SK-N-SH (cell line): ENCODE measurements around the gene PCP4. TPM values are rescaled to one million over a fixed set of nuclear protein-coding genes. Genes with fewer than 3 reads are reported as not detected.

Experiments used
- CTCF ChIA-PET: fragments of 300-600, 350-600 bp; formaldehyde crosslinking; extraction: SDS; loops from one replicate; lab custom pipeline; 2021; lab: Yijun Ruan, JAX
- POLR2A ChIA-PET: fragments of 350-600 bp; sonication (Branson Sonifier 250); formaldehyde crosslinking; extraction: SDS; loops from one replicate; lab custom pipeline; 2020; ENCODE audit warnings: antibody characterized with exemption, inconsistent platforms; lab: Yijun Ruan, JAX
- DNase-seq: peaks from one replicate; pipeline ENCODE4 v3.0.0; 2012
- H2AFZ ChIP-seq: fragments of 200-600 bp; sonication (generic); 2 replicates; pipeline ENCODE4 v1.8.1; 2016; ENCODE audit warnings: antibody characterized with exemption, mild to moderate bottlenecking, low read depth
- H3F3A ChIP-seq: fragments of 200-600 bp; sonication (generic); replicated peaks from 2 replicates; pipeline ENCODE3; 2016; ENCODE audit warnings: antibody characterized with exemption, mild to moderate bottlenecking; ENCODE audit not compliant: insufficient read depth
- H3K27ac ChIP-seq, 2 experiments: fragments of 200-500 bp in 1 of 2; fragments of 200-600 bp in 1 of 2; sonication (Bioruptor generic) in 1 of 2; sonication (generic), shearing (Covaris generic) in 1 of 2; 2 replicates each; pipeline versions ENCODE4 v1.5.1 to v1.6.1; 2014 to 2016; ENCODE audit warnings: low read depth in 2 of 2, inconsistent platforms in 1 of 2, low read length in 1 of 2, mild to moderate bottlenecking in 1 of 2, mixed read lengths in 1 of 2
- H3K27me3 ChIP-seq: fragments of 200-600 bp; sonication (generic), shearing (Covaris generic); 2 replicates; pipeline ENCODE4 v1.6.1; 2016; ENCODE audit warnings: mixed run types; ENCODE audit not compliant: insufficient read depth
- H3K36me3 ChIP-seq, 2 experiments: fragments of 200-500 bp in 1 of 2; fragments of 200-600 bp in 1 of 2; sonication (Bioruptor generic) in 1 of 2; sonication (generic) in 1 of 2; replicated peaks in 1 of 2; 2 replicates each; pipeline versions ENCODE3 to v1.5.1; 2014 to 2016; ENCODE audit warnings: low read length in 1 of 2, mild to moderate bottlenecking in 1 of 2; ENCODE audit not compliant: insufficient read depth in 2 of 2, control insufficient read depth in 1 of 2
- H3K4me1 ChIP-seq, 2 experiments: fragments of 200-500 bp in 1 of 2; fragments of 200-600 bp in 1 of 2; sonication (Bioruptor generic) in 1 of 2; sonication (generic), shearing (Covaris generic) in 1 of 2; 2 replicates each; pipeline versions ENCODE4 v1.5.1 to v1.6.1; 2014 to 2016; ENCODE audit warnings: low read depth in 1 of 2, low read length in 1 of 2, mixed run types in 1 of 2; ENCODE audit not compliant: insufficient read depth in 2 of 2, control insufficient read depth in 1 of 2
- H3K4me2 ChIP-seq: fragments of 200-600 bp; sonication (generic), shearing (Covaris generic); 2 replicates; pipeline ENCODE4 v1.6.1; 2017; ENCODE audit warnings: mixed run types
- H3K4me3 ChIP-seq, 2 experiments: fragments of 200-500 bp in 1 of 2; fragments of 200-600 bp in 1 of 2; sonication (Bioruptor generic) in 1 of 2; sonication (generic), shearing (Covaris generic) in 1 of 2; 2 replicates each; pipeline versions ENCODE4 v1.5.1 to v1.8.1; 2014 to 2016; ENCODE audit warnings: low read depth in 2 of 2, inconsistent platforms in 1 of 2, low read length in 1 of 2, mild to moderate bottlenecking in 1 of 2, mixed read lengths in 1 of 2, moderate library complexity in 1 of 2
- H3K79me2 ChIP-seq: fragments of 200-600 bp; sonication (generic); 2 replicates; pipeline ENCODE4 v1.8.1; 2017; ENCODE audit warnings: mild to moderate bottlenecking; ENCODE audit not compliant: insufficient read depth
- H3K9ac ChIP-seq: fragments of 200-600 bp; sonication (generic); 2 replicates; pipeline ENCODE4 v1.6.1; 2017; ENCODE audit warnings: mixed run types
- H3K9me2 ChIP-seq: fragments of 200-600 bp; sonication (generic); 2 replicates; pipeline ENCODE4 v1.6.1; 2017; ENCODE audit warnings: mixed run types
- H3K9me3 ChIP-seq: fragments of 200-600 bp; sonication (generic); 2 replicates; pipeline ENCODE4 v1.6.1; 2017; ENCODE audit warnings: mixed run types, mild to moderate bottlenecking, moderate library complexity
- H4K20me1 ChIP-seq: fragments of 200-600 bp; sonication (generic); 2 replicates; pipeline ENCODE4 v1.6.1; 2017; ENCODE audit warnings: mild to moderate bottlenecking, mixed run types; ENCODE audit not compliant: insufficient read depth
- CHD2 ChIP-seq: fragments of 150-350 bp; IDR thresholded peaks from 2 replicates; pipeline ENCODE4 v1.6.1; 2018; ENCODE audit warnings: low read length; ENCODE audit not compliant: partially characterized antibody
- ELF1 ChIP-seq: IDR thresholded peaks from 2 replicates; pipeline ENCODE4 v1.4.0; 2012
- EZH2phosphoT487 ChIP-seq: fragments of 200-600 bp; sonication (generic); IDR thresholded peaks from 2 replicates; pipeline ENCODE4 v1.6.1; 2017; ENCODE audit warnings: low read depth, mixed run types, mild to moderate bottlenecking, antibody characterized with exemption, moderate library complexity, borderline replicate concordance
- FOSL2 ChIP-seq: IDR thresholded peaks from 2 replicates; pipeline ENCODE4 v1.4.0; 2012; ENCODE audit warnings: low read depth, mild to moderate bottlenecking, moderate library complexity, borderline replicate concordance
- FOXJ3 ChIP-seq: sonication (generic); formaldehyde crosslinking; IDR thresholded peaks from 2 replicates; pipeline ENCODE4 v1.5.1; 2020; ENCODE audit warnings: mild to moderate bottlenecking, missing genetic modification reagents
- GABPA ChIP-seq: IDR thresholded peaks from 2 replicates; pipeline ENCODE4 v1.4.0; 2012; ENCODE audit warnings: low read depth, mild to moderate bottlenecking
- MEF2A ChIP-seq: IDR thresholded peaks from 2 replicates; pipeline ENCODE4 v1.4.0; 2012; ENCODE audit warnings: low read depth, borderline replicate concordance
- NRF1 ChIP-seq: IDR thresholded peaks from 2 replicates; pipeline ENCODE4 v1.6.1; 2012; ENCODE audit warnings: low read depth, mild to moderate bottlenecking, low read length
- RFX5 ChIP-seq: IDR thresholded peaks from 2 replicates; pipeline ENCODE4 v1.6.1; 2012; ENCODE audit warnings: mild to moderate bottlenecking, improper control_type of control experiment, low read length
- SIN3A ChIP-seq: IDR thresholded peaks from 2 replicates; pipeline ENCODE4 v1.6.1; 2012; ENCODE audit warnings: low read depth, mild to moderate bottlenecking, low read length, moderate library complexity, borderline replicate concordance
- TEAD4 ChIP-seq: IDR thresholded peaks from 2 replicates; pipeline ENCODE4 v1.4.0; 2012; ENCODE audit warnings: mild to moderate bottlenecking, borderline replicate concordance; ENCODE audit not compliant: insufficient read depth
- WGBS: methylation state at CpG from one replicate; pipeline ENCODE4 v1.1.6; 2017; ENCODE audit warnings: low lambda C conversion rate; 5-methylcytosine and 5-hydroxymethylcytosine counted together
- polyA plus RNA-seq, 3 experiments: library from polyadenylated mRNA; depleted of rRNA; stranded (reverse); fragments of >200 nt; gene quantifications; 2 replicates each; pipeline ENCODE4 v1.2.3, GENCODE V29; 2012
- TF ChIP-seq, protein P1 (sequence below): IDR thresholded peaks from 2 replicates; pipeline ENCODE4 v1.4.0; 2012; ENCODE audit warnings: low read depth, borderline replicate concordance
- TF ChIP-seq, protein P2 (sequence below): fragments of 200-600 bp; sonication (generic); IDR thresholded peaks from 2 replicates; pipeline ENCODE4 v1.6.1; 2017; ENCODE audit warnings: antibody characterized with exemption, mild to moderate bottlenecking, moderate library complexity
- TF ChIP-seq, protein P3 (sequence below): IDR thresholded peaks from 2 replicates; pipeline ENCODE4 v1.4.0; 2012; ENCODE audit warnings: low read depth
- TF ChIP-seq, protein P4 (sequence below): IDR thresholded peaks from 2 replicates; pipeline ENCODE4 v1.4.0; 2012; ENCODE audit warnings: low read depth, borderline replicate concordance
- TF ChIP-seq, protein P5 (sequence below): IDR thresholded peaks from 2 replicates; pipeline ENCODE4 v1.6.1; 2012; ENCODE audit warnings: mild to moderate bottlenecking, low read depth, low read length, moderate library complexity

Gene PCP4
- polyA plus RNA-seq, 1 of the 3 experiments (the other 2 are of a cell fraction), result not detected

DNA sequence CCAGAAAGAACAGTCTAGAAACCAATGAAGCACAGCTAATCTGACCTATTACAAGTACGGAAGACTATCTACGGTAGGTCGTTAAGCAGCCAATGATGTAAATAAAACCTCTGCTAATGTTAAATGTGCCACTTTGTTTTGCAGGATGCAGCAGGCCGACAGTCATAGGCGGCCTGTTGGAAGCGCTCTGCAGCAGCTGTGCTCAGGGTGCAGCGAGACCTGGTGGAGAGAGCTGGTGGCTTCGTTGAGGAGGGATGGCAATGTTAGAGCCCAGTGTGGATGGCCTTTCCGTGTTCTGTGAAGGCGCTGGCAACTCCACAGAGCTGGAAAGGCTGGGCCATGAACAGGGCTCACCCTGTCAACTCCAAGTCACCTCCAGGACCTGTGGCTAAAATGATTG lies 87.3 kb downstream of the PCP4 start (continued):
- TF ChIP-seq, protein P1, sequence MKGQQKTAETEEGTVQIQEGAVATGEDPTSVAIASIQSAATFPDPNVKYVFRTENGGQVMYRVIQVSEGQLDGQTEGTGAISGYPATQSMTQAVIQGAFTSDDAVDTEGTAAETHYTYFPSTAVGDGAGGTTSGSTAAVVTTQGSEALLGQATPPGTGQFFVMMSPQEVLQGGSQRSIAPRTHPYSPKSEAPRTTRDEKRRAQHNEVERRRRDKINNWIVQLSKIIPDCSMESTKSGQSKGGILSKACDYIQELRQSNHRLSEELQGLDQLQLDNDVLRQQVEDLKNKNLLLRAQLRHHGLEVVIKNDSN, result no peak

DNA sequence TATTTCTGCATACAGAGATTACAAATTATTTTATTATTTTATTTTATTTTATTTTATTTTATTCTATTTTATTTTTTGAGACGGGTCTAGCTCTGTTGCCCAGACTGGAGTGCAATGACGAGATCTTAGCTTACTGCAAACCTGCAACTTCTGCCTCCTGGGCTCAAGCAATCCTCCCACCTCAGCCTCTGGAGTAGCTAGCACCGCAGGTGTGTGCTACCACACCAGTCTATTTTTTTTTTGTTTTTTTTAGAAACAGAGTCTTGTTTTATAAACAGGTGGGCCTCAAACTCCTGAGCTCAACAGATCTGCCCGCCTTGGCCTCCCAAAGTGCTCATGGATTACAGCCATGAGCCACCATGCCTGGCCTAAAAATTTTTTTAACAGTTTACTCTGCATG lies 88.1 kb downstream of the PCP4 start:
- CTCF ChIA-PET, result interaction anchor here (0.9 kb wide), 1 partner anchor 88 kb away, joined by 6 read pairs; the partner anchor contains the start of gene PCP4

DNA sequence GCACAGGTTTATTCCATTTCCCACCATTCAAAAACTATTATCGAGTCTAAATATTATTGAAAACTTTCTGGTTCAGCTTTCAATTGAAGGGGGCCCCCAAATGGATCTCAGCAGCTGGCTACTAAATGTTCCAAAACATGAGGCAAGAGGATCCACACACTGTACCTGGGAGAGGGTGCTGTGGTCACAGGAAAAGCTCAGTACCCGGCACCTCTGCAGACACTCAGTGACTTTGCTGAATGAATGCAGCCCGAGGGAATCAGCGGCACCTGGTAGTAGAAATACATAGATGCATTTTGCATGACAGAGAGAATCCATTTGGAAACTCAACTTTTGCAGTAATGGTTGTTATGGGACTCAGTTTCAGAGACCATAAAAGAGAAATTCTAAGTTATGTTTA lies 89.3 kb downstream of the PCP4 start:
- Histone ChIP-seq H4K20me1 (no peaks in the 10 kb centered on the region), H3K9ac (no peak overlapping the region), H3K4me2 (no peak overlapping the region), H3K4me3 (no peak overlapping the region), H3K9me3 (no peaks in the 10 kb centered on the region), H3K27me3 (no peaks in the 10 kb centered on the region), H3F3A (no peaks in the 10 kb centered on the region), H2AFZ (no peak overlapping the region), H3K27ac (no peak overlapping the region), H3K9me2 (no peaks in the 10 kb centered on the region), H3K79me2 (no peaks in the 10 kb centered on the region), H3K4me1 (no peaks in the 10 kb centered on the region), H3K36me3 (no peaks in the 10 kb centered on the region)
- TF ChIP-seq CHD2 (no peak), FOSL2 (no peak), RFX5 (no peak), FOXJ3 (CRISPR knock-in tag) (no peak), SIN3A (no peak), TEAD4 (no peak), NRF1 (no peak), EZH2phosphoT487 (no peak), MEF2A (no peak), GABPA (no peak)
- TF ChIP-seq, protein P2, sequence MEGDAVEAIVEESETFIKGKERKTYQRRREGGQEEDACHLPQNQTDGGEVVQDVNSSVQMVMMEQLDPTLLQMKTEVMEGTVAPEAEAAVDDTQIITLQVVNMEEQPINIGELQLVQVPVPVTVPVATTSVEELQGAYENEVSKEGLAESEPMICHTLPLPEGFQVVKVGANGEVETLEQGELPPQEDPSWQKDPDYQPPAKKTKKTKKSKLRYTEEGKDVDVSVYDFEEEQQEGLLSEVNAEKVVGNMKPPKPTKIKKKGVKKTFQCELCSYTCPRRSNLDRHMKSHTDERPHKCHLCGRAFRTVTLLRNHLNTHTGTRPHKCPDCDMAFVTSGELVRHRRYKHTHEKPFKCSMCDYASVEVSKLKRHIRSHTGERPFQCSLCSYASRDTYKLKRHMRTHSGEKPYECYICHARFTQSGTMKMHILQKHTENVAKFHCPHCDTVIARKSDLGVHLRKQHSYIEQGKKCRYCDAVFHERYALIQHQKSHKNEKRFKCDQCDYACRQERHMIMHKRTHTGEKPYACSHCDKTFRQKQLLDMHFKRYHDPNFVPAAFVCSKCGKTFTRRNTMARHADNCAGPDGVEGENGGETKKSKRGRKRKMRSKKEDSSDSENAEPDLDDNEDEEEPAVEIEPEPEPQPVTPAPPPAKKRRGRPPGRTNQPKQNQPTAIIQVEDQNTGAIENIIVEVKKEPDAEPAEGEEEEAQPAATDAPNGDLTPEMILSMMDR, result no peak
- TF ChIP-seq, protein P3, sequence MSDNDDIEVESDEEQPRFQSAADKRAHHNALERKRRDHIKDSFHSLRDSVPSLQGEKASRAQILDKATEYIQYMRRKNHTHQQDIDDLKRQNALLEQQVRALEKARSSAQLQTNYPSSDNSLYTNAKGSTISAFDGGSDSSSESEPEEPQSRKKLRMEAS, result no peak
- TF ChIP-seq, protein P4, sequence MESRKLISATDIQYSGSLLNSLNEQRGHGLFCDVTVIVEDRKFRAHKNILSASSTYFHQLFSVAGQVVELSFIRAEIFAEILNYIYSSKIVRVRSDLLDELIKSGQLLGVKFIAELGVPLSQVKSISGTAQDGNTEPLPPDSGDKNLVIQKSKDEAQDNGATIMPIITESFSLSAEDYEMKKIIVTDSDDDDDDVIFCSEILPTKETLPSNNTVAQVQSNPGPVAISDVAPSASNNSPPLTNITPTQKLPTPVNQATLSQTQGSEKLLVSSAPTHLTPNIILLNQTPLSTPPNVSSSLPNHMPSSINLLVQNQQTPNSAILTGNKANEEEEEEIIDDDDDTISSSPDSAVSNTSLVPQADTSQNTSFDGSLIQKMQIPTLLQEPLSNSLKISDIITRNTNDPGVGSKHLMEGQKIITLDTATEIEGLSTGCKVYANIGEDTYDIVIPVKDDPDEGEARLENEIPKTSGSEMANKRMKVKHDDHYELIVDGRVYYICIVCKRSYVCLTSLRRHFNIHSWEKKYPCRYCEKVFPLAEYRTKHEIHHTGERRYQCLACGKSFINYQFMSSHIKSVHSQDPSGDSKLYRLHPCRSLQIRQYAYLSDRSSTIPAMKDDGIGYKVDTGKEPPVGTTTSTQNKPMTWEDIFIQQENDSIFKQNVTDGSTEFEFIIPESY, result no peak
- TF ChIP-seq, protein P5, sequence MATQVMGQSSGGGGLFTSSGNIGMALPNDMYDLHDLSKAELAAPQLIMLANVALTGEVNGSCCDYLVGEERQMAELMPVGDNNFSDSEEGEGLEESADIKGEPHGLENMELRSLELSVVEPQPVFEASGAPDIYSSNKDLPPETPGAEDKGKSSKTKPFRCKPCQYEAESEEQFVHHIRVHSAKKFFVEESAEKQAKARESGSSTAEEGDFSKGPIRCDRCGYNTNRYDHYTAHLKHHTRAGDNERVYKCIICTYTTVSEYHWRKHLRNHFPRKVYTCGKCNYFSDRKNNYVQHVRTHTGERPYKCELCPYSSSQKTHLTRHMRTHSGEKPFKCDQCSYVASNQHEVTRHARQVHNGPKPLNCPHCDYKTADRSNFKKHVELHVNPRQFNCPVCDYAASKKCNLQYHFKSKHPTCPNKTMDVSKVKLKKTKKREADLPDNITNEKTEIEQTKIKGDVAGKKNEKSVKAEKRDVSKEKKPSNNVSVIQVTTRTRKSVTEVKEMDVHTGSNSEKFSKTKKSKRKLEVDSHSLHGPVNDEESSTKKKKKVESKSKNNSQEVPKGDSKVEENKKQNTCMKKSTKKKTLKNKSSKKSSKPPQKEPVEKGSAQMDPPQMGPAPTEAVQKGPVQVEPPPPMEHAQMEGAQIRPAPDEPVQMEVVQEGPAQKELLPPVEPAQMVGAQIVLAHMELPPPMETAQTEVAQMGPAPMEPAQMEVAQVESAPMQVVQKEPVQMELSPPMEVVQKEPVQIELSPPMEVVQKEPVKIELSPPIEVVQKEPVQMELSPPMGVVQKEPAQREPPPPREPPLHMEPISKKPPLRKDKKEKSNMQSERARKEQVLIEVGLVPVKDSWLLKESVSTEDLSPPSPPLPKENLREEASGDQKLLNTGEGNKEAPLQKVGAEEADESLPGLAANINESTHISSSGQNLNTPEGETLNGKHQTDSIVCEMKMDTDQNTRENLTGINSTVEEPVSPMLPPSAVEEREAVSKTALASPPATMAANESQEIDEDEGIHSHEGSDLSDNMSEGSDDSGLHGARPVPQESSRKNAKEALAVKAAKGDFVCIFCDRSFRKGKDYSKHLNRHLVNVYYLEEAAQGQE, result no peak
- no peak for DNase-seq
- WGBS, result 28% methylated on average over 4 of the region's 4 CpGs
- POLR2A ChIA-PET, result no interaction called here
- CTCF ChIA-PET, result no interaction called here

More for the DNA sequence above, 88.1 kb downstream of the PCP4 start:
- H3K36me3 ChIP-seq, result no peaks in the 10 kb centered on the region
- no peak overlapping the region for H3K9ac ChIP-seq
- H3K4me3 ChIP-seq, result no peak overlapping the region
- no peak for TF ChIP-seq ELF1
- TF ChIP-seq, all 33 proteins: peak for 0
- WGBS, result 18% methylated on average over 4 of the region's 4 CpGs
- Histone ChIP-seq H3K9me2 (no peaks in the 10 kb centered on the region), H3K4me1 (no peaks in the 10 kb centered on the region), H3K9me3 (no peaks in the 10 kb centered on the region), H4K20me1 (no peaks in the 10 kb centered on the region), H3F3A (no peaks in the 10 kb centered on the region), H3K27me3 (no peaks in the 10 kb centered on the region), H3K4me2 (no peak overlapping the region), H3K79me2 (no peaks in the 10 kb centered on the region), H3K27ac (no peak overlapping the region), H2AFZ (no peak overlapping the region)
- DNase-seq, result no peak
- POLR2A ChIA-PET, result no interaction called here
